WERI-Rb-1 (cell line): ENCODE measurements around the gene TESK2.

Experiments used
- DNase-seq: peaks from one replicate; pipeline ENCODE4 v3.0.0-alpha.2; 2020
- H3K27ac ChIP-seq: fragments of 250-450 bp; sonication (Bioruptor Pico); 2 replicates; pipeline ENCODE4 v1.5.1; 2020; ENCODE audit warnings: mild to moderate bottlenecking, moderate library complexity
- H3K27me3 ChIP-seq: fragments of 250-450 bp; sonication (Bioruptor Pico); 2 replicates; pipeline ENCODE4 v1.5.1; 2021; ENCODE audit warnings: mild to moderate bottlenecking, low read depth, moderate library complexity; ENCODE audit not compliant: insufficient read depth, severe bottlenecking
- H3K36me3 ChIP-seq: fragments of 250-450 bp; sonication (Bioruptor Pico); 2 replicates; pipeline ENCODE4 v1.5.1; 2020; ENCODE audit warnings: mild to moderate bottlenecking, moderate library complexity
- H3K4me3 ChIP-seq: 2 replicates; pipeline ENCODE4 v1.5.1; 2011; ENCODE audit warnings: low read depth, mild to moderate bottlenecking, control low read depth, low read length
- H3K9me3 ChIP-seq: fragments of 250-450 bp; sonication (Bioruptor Pico); 2 replicates; pipeline ENCODE4 v1.5.1; 2021; ENCODE audit warnings: mild to moderate bottlenecking, moderate library complexity; ENCODE audit not compliant: severe bottlenecking
- CTCF ChIP-seq: IDR thresholded peaks from 2 replicates; pipeline ENCODE4 v1.5.1; 2011; ENCODE audit warnings: low read depth, mild to moderate bottlenecking, control low read depth, inconsistent platforms, low read length

Gene TESK2

DNA sequence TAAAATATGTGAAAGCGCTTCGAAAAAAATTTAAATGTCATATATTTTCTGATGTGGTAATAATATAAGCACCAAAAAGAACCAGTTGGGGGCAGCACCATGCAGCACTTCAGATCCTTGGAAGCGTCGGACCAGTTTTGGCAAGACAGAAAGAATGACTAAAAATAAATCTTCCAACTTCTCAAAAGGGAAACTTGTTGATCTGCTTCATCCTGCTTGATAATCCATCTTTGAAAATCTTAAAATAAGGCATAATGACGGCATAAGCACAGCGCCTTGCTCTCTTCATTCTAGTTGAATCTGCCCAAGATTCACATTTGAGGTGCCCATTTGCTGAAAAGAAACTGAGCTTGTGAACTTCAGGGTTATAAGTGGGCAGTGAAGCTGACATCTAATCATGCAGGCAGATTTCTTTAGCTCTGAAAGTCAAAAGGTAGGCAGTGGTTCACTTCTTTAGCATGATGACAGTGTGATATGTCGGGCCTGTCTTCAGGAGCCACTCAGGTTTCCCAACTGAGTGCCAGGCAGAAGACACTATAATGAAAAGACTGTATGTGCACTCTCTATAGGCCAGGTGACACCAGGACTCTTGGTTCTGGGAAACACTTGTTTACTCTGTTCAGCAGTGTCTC is 131.0 kb downstream of the TESK2 start:
- no peak overlapping the region for H3K4me3 ChIP-seq
- no peaks in the 10 kb centered on the region for H3K36me3 ChIP-seq
- peak; percentile 27; the same call in 1 of the 2 replicates for TF ChIP-seq CTCF
- no peaks in the 10 kb centered on the region for H3K27me3 ChIP-seq
- H3K27ac ChIP-seq = no peak overlapping the region
- no peaks in the 10 kb centered on the region for H3K9me3 ChIP-seq
- peak; percentile 44 for DNase-seq

- no peaks in the 10 kb centered on the region for H3K36me3 ChIP-seq
- no peak for DNase-seq
- no peak overlapping the region for H3K27ac ChIP-seq
- TF ChIP-seq CTCF = no peak
- no peaks in the 10 kb centered on the region for H3K9me3 ChIP-seq
- no peak overlapping the region for H3K4me3 ChIP-seq
- no peaks in the 10 kb centered on the region for H3K27me3 ChIP-seq
These were observed 134.8 kb downstream of the TESK2 start for GRCh38 chr1:45356186-45356585.

- no peaks in the 10 kb centered on the region for H3K27me3 ChIP-seq
- no peak for TF ChIP-seq CTCF
- no peaks in the 10 kb centered on the region for H3K9me3 ChIP-seq
- DNase-seq = no peak
- H3K27ac ChIP-seq = no peak overlapping the region
- H3K4me3 ChIP-seq = no peak overlapping the region
- no peaks in the 10 kb centered on the region for H3K36me3 ChIP-seq
These were observed 135.3 kb downstream of the TESK2 start for GRCh38 chr1:45355683-45356082.

GRCh38 chr1:45354838-45355237 is 136.1 kb downstream of the TESK2 start:
- DNase-seq = no peak
- no peak for TF ChIP-seq CTCF
- H3K27me3 ChIP-seq = no peaks in the 10 kb centered on the region
- no peak overlapping the region for H3K27ac ChIP-seq
- no peak overlapping the region for H3K4me3 ChIP-seq
- H3K9me3 ChIP-seq = no peaks in the 10 kb centered on the region
- no peaks in the 10 kb centered on the region for H3K36me3 ChIP-seq

- no peak overlapping the region for H3K4me3 ChIP-seq
- no peak overlapping the region for H3K27ac ChIP-seq
- no peak for DNase-seq
- H3K36me3 ChIP-seq = no peaks in the 10 kb centered on the region
- no peaks in the 10 kb centered on the region for H3K9me3 ChIP-seq
- no peak for TF ChIP-seq CTCF
- H3K27me3 ChIP-seq = no peaks in the 10 kb centered on the region
These were observed 137.3 kb downstream of the TESK2 start for GRCh38 chr1:45353685-45354084.

DNA sequence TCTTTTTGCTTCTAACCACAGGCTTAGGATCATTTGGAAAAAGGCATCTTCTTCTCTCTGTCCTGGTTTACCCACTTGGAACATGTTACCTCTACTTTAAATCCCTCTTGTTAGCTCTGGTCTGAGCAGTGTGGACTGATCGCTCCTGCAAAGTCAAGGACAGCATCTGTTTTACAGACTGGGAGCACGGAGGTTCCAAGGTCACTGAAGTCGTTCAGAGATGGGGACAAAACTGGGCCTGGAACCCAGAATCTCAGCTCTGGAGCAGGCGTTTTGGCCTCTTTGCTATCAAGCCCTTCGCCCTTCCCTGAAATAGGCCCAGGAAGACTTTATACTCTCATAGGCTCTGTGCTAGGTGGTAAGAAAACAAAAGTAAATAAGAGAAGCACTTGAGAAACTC is 139.5 kb downstream of the TESK2 start:
- Histone ChIP-seq H3K4me3 (no peak overlapping the region), H3K36me3 (no peaks in the 10 kb centered on the region), H3K27ac (no peak overlapping the region), H3K9me3 (no peaks in the 10 kb centered on the region), H3K27me3 (no peaks in the 10 kb centered on the region)
- no peak for DNase-seq
- no peak for TF ChIP-seq CTCF
